Neutrophil (primary cell): Measurements from ENCODE around the gene FMO1.

ENCODE experiments used
- H3K27ac ChIP-seq: fragments of 200-600 bp; sonication (generic); 2 replicates; pipeline ENCODE4 v1.5.1; 2016; ENCODE audit warnings: mild to moderate bottlenecking, moderate library complexity
- H3K27me3 ChIP-seq: fragments of 200-600 bp; sonication (generic); 2 replicates; pipeline ENCODE4 v1.6.0; 2016; ENCODE audit warnings: mild to moderate bottlenecking
- H3K36me3 ChIP-seq: fragments of 200-600 bp; sonication (generic); 2 replicates; pipeline ENCODE4 v1.5.1; 2017
- H3K4me1 ChIP-seq, 2 experiments: fragments of 200-600 bp in 1 of 2; sonication (generic) in 1 of 2; 1 replicate in 1 of 2; 2 replicates in 1 of 2; pipeline versions ENCODE4 v1.5.1 to v1.6.1; 2013 to 2016; ENCODE audit warnings: low read depth in 1 of 2, low read length in 1 of 2, mild to moderate bottlenecking in 1 of 2, moderate library complexity in 1 of 2; ENCODE audit not compliant: control insufficient read depth in 1 of 2, insufficient read depth in 1 of 2
- H3K4me3 ChIP-seq, 2 experiments: fragments of 200-600 bp in 1 of 2; sonication (generic) in 1 of 2; 1 replicate in 1 of 2; 2 replicates in 1 of 2; pipeline ENCODE4 v1.5.1; 2013 to 2016; ENCODE audit warnings: low read depth in 1 of 2, low read length in 1 of 2, mild to moderate bottlenecking in 1 of 2, moderate library complexity in 1 of 2
- H3K9me3 ChIP-seq: fragments of 200-600 bp; sonication (generic); 2 replicates; pipeline ENCODE4 v1.5.1; 2016
- TF ChIP-seq, protein P1 (sequence below): fragments of 200-600 bp; sonication (generic); IDR thresholded peaks from 2 replicates; pipeline ENCODE4 v1.5.1; 2016; ENCODE audit warnings: antibody characterized with exemption

The FMO1 gene

GRCh38 chr1:171247501-171247900 lies 793 bp upstream of the FMO1 start:
- Histone ChIP-seq H3K4me3 (no peak overlapping the region), H3K27me3 (peaks cover 49% of the 10 kb centered on the region), H3K4me1 (peaks cover 0 to 11% of the 10 kb centered on the region in 2 experiments), H3K9me3 (no peaks in the 10 kb centered on the region), H3K27ac (no peak overlapping the region), H3K36me3 (no peaks in the 10 kb centered on the region)
- TF ChIP-seq, protein P1, sequence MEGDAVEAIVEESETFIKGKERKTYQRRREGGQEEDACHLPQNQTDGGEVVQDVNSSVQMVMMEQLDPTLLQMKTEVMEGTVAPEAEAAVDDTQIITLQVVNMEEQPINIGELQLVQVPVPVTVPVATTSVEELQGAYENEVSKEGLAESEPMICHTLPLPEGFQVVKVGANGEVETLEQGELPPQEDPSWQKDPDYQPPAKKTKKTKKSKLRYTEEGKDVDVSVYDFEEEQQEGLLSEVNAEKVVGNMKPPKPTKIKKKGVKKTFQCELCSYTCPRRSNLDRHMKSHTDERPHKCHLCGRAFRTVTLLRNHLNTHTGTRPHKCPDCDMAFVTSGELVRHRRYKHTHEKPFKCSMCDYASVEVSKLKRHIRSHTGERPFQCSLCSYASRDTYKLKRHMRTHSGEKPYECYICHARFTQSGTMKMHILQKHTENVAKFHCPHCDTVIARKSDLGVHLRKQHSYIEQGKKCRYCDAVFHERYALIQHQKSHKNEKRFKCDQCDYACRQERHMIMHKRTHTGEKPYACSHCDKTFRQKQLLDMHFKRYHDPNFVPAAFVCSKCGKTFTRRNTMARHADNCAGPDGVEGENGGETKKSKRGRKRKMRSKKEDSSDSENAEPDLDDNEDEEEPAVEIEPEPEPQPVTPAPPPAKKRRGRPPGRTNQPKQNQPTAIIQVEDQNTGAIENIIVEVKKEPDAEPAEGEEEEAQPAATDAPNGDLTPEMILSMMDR: no peak

GRCh38 chr1:171248841-171249240 lies 547 bp downstream of the FMO1 start:
- TF ChIP-seq, protein P1: no peak
- H3K4me3 ChIP-seq: no peak overlapping the region
- peaks cover 56% of the 10 kb centered on the region for H3K27me3 ChIP-seq
- no peaks in the 10 kb centered on the region for H3K36me3 ChIP-seq
- no peak overlapping the region for H3K27ac ChIP-seq
- peaks cover 0 to 11% of the 10 kb centered on the region in 2 experiments for H3K4me1 ChIP-seq
- no peaks in the 10 kb centered on the region for H3K9me3 ChIP-seq

GRCh38 chr1:171250263-171250662 lies 2.0 kb downstream of the FMO1 start:
- H3K4me1 ChIP-seq: peaks cover 0 to 11% of the 10 kb centered on the region in 2 experiments
- H3K4me3 ChIP-seq: no peak overlapping the region
- no peak overlapping the region for H3K27ac ChIP-seq
- H3K27me3 ChIP-seq: peaks cover 70% of the 10 kb centered on the region
- H3K36me3 ChIP-seq: no peaks in the 10 kb centered on the region
- H3K9me3 ChIP-seq: no peaks in the 10 kb centered on the region
- TF ChIP-seq, protein P1: no peak

DNA sequence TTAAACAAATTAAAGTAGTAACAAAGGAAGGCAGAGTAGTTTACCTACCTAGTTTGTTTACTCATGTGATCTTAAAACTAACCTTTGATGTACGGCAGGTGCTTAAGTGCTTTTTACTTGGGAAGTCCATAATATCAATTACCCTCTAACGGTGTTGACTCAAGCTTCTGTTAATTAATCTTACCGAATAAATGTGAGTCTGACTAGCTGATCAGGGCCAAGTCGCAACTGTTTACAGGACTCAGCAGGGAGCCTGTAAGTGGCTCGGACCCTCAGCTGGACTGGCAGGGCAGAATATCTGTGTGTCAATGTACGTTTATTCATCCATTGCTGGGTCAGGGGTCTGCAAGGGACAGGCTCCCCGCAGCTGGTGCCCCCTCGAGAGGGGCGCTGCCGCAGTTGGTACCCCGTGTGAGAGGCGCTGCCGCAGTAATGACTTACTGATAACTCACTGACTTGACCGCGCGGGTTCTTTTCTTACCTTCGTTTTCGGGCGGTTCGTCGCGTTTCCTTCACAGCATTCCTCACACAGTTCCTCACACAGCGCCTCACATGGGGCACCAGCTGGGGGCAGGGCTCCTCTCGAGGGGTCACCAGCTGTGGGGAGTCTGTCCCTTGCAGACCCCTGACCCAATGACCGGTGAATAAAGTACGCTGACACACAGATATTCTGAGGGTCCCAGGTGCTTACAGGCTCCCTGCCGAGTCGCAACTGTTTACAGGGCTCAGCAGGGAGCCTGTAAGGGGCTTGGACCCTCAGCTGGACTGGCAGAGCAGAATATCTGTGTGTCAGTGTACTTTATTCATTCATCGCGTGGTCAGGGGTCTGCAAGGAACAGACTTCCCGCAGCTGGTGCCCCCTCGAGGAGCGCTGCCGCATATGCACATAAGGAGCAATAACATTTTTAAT lies 3.0 kb downstream of the FMO1 start:
- Histone ChIP-seq H3K9me3 (no peaks in the 10 kb centered on the region), H3K4me1 (peaks cover 0 to 11% of the 10 kb centered on the region in 2 experiments), H3K4me3 (peak overlapping the region in 1 of 2 experiments; percentile 28), H3K27me3 (peaks cover 75% of the 10 kb centered on the region), H3K36me3 (no peaks in the 10 kb centered on the region), H3K27ac (no peak overlapping the region)
- TF ChIP-seq, protein P1: no peak

DNA sequence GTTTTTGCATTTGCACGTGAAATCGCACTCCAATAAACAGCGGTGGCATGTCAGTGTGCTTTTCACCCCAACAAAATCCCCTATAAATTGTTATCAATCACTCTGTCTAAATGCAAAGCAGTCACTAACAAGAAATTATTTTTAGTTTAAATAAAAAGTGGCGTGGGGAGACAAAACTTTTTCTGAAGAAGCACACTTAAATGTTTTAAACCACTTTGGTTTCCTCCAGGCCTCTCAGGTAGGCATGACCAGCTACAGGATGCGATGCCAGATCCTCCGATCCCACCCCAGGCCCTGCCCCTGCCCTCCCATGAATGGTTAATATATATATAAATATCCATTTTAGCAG lies 3.6 kb downstream of the FMO1 start:
- Histone ChIP-seq H3K4me3 (no peak overlapping the region), H3K27ac (no peak overlapping the region), H3K9me3 (no peaks in the 10 kb centered on the region), H3K36me3 (no peaks in the 10 kb centered on the region), H3K4me1 (peaks cover 0 to 11% of the 10 kb centered on the region in 2 experiments), H3K27me3 (peaks cover 75% of the 10 kb centered on the region)
- TF ChIP-seq, protein P1: no peak
